Measurements from ENCODE around the gene DAAM2. TPM values are rescaled to one million over a fixed set of nuclear protein-coding genes. Genes with fewer than 3 reads are reported as not detected.

Gene DAAM2
- total and polyA plus RNA-seq, 9 of the 15 experiments (the other 6 are each of a cell fraction or from before 2014, with no cell fraction given), result 0.01 to 0.07 TPM; not detected in 7

GRCh38 chr6:39806278-39806677 is 14.1 kb downstream of the DAAM2 start:
- Histone ChIP-seq H3K4me1 (replicated peaks in 1 of 2; ENCODE audit: control insufficient read depth in 2 of 2, insufficient read depth in 2 of 2, low read length in 2 of 2) (no peaks in the 10 kb centered on the region), H4K20me1 (replicated peaks; ENCODE audit: control insufficient read depth, insufficient read depth, low read length) (no peaks in the 10 kb centered on the region; the same call in 1 of the 2 replicates), H3K27ac (ENCODE audit: extremely low read depth, low read depth, low read length) (no peak overlapping the region), H3K4me3 (no peak overlapping the region), H2AFZ (ENCODE audit: low read depth, low read length) (no peak overlapping the region), H3K4me2 (ENCODE audit: insufficient read depth, low read length) (no peak overlapping the region), H3K36me3 (ENCODE audit: control insufficient read depth, insufficient read depth, low read length) (no peaks in the 10 kb centered on the region), H3K9ac (ENCODE audit: insufficient read depth in 1 of 2, low read depth in 2 of 2, low read length in 2 of 2) (no peak overlapping the region), H3K79me2 (ENCODE audit: control insufficient read depth, insufficient read depth, low read length) (no peaks in the 10 kb centered on the region), H3K9me3 (replicated peaks; ENCODE audit: control insufficient read depth, insufficient read depth, low read depth, low read length) (no peaks in the 10 kb centered on the region), H3K27me3 (ENCODE audit: control insufficient read depth in 2 of 2, insufficient read depth in 2 of 2, low read length in 2 of 2) (peaks cover 6 to 18% of the 10 kb centered on the region in 2 experiments; a peak in 3 of 5 replicates), H3K9me1 (ENCODE audit: control insufficient read depth, insufficient read depth, low read length) (no peaks in the 10 kb centered on the region)
- DNase-seq (ENCODE audit: extremely low read depth in 1 of 4, low spot score in 3 of 4) (no peak), FAIRE-seq (no peak), ATAC-seq (no peak)
- intact Hi-C loops (cut with micrococcal nuclease), result no loop called here
- CTCF ChIA-PET (ENCODE audit: low intra/inter-chr PET ratio), result no interaction called here
- POLR2A ChIA-PET, result interaction anchor here (0.7 kb wide), 1 partner anchor 443 kb away, joined by 4 read pairs; no protein-coding TSS in a partner anchor
- WGBS (ENCODE audit: insufficient coverage, low coverage, missing lambda C conversion rate), result 6% methylated on average over 1 of the region's 1 CpG
- no TSS peak for BruUV-seq (replicated peaks)
- in situ Hi-C loops (cut with MboI), result no loop called here
- TF ChIP-seq ZNF146 (CRISPR knock-in tag; IDR thresholded peaks at IDR 0.05; ENCODE audit: unreplicated experiment), result no peak
- TF ChIP-seq ZBTB7A (IDR thresholded peaks at IDR 0.05; ENCODE audit: borderline replicate concordance, control insufficient read depth, low read depth, low read length), result no peak
- TF ChIP-seq ZNF316 (IDR thresholded peaks at IDR 0.05), result no peak
- no peak for TF ChIP-seq IFI16 (CRISPR knock-in tag; IDR thresholded peaks at IDR 0.05)
- no peak for TF ChIP-seq RBM22 (IDR thresholded peaks at IDR 0.05; ENCODE audit: low read depth, low read length, poor library complexity, severe bottlenecking)
- no peak for TF ChIP-seq MYC (IDR thresholded peaks at IDR 0.05; ENCODE audit: low read depth, low read length)
- TF ChIP-seq MYC (CRISPR knock-in tag; IDR thresholded peaks at IDR 0.05; ENCODE audit: borderline replicate concordance, low read depth), result no peak
- TF ChIP-seq ARID1B (IDR thresholded peaks at IDR 0.05), result no peak
- no peak for TF ChIP-seq IRF2 (CRISPR knock-in tag; IDR thresholded peaks at IDR 0.05)
- TF ChIP-seq NR0B1 (IDR thresholded peaks at IDR 0.05; ENCODE audit: partially characterized antibody), result no peak
